GM18526 (cell line): ENCODE data around the gene TECPR1.

Source experiments
- POLR2A ChIP-seq: IDR thresholded peaks from 3 replicates; pipeline ENCODE4 v1.6.1; 2011; ENCODE audit not compliant: insufficient read length; ENCODE audit errors: extremely low read depth

Gene TECPR1

GRCh38 chr7:98225913-98226614, 26.0 kb downstream of the TECPR1 start:
- no peak for TF ChIP-seq POLR2A

GRCh38 chr7:98224701-98225181, 27.3 kb downstream of the TECPR1 start:
- no peak for TF ChIP-seq POLR2A

- no peak for TF ChIP-seq POLR2A
These were observed 27.9 kb downstream of the TECPR1 start for GRCh38 chr7:98223898-98224700.

- no peak for TF ChIP-seq POLR2A
These were observed 28.6 kb downstream of the TECPR1 start for GRCh38 chr7:98223351-98223897.

GRCh38 chr7:98222533-98223195, 29.4 kb downstream of the TECPR1 start:
- no peak for TF ChIP-seq POLR2A

- TF ChIP-seq POLR2A = no peak
These were observed 30.2 kb downstream of the TECPR1 start for GRCh38 chr7:98221611-98222532.

- TF ChIP-seq POLR2A = no peak
These were observed 34.1 kb downstream of the TECPR1 start for GRCh38 chr7:98217623-98218582.

GRCh38 chr7:98216941-98217622, 35.0 kb downstream of the TECPR1 start:
- no peak for TF ChIP-seq POLR2A

GRCh38 chr7:98215561-98216495, 36.2 kb downstream of the TECPR1 start:
- no peak for TF ChIP-seq POLR2A

GRCh38 chr7:98214811-98215321, 37.2 kb downstream of the TECPR1 start:
- TF ChIP-seq POLR2A = no peak
